ENCODE measurements around the gene ENOX1. TPM values are rescaled to one million over a fixed set of nuclear protein-coding genes. Genes with fewer than 3 reads are reported as not detected.

ENOX1 gene
- polyA plus RNA-seq, 2 of the 4 experiments (the other 2 are of a cell fraction), result 0.28 to 0.41 TPM

DNA sequence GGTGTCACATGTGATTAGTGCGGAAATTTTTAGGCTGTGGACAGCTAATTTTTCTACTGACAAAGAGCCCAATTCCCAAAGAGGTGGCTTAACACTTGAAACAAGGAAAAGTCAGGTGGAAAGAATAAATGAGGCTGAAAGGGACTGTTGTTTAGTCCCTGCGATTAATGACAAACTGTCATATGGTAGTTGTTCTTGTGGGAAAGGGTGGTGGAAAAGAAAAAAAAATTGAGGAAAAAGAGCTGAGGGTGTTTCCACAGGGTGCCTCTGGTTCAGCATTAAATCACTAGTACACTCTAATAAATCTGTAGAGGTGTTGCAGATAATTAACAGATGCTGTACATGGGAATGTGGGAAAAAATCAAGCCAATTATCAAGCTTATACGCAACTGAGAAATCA is 462.6 kb downstream of the ENOX1 start (continued):
- TF ChIP-seq EHF (CRISPR knock-in tag; IDR thresholded peaks at IDR 0.05), result no peak

DNA sequence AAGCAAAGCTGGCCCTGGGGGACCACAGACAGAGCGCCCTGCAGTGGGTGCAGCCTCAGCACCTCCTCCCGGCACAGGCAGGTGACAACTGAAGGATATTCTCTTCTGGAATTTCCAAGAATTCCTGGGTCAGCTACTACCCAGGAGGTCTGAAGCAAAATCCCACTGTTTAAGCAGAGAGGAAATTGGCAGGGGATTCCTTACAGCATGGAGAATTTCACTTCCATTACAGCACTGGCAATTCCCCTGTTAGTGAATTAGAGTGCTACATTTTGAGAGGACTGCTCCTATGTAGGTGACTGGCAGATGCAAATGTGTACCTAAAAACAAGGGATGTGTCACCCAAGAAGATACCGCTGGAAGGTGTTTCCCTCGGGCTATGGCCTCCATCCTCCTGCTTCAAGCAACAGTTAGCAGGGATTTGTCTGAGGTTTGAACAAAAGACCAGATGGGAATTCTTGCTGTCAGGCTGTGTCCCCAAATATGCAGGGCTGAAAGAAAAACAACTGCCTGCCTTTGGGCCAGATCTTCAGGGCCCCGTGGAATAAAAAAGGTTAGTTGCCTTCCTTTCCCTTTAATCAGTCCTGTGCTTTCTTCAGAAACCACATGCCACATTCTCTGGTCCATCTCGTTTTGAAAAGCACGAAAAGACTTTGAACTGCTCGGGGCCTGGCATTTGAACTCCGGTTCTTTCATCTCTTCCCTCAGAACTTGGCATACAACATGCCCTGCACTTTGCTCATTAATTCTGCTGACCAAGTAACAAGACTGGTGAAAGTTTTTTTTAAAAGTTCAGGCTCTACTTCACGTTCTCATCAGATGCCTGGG is 466.9 kb downstream of the ENOX1 start:
- Histone ChIP-seq H3K9me3 (no peaks in the 10 kb centered on the region), H3K27ac (no peak overlapping the region), H3K4me1 (no peaks in the 10 kb centered on the region), H3K4me3 (no peak overlapping the region), H3K4me2 (no peak overlapping the region)
- TF ChIP-seq KDM5A (IDR thresholded peaks at IDR 0.05), result no peak
- TF ChIP-seq, protein P1, sequence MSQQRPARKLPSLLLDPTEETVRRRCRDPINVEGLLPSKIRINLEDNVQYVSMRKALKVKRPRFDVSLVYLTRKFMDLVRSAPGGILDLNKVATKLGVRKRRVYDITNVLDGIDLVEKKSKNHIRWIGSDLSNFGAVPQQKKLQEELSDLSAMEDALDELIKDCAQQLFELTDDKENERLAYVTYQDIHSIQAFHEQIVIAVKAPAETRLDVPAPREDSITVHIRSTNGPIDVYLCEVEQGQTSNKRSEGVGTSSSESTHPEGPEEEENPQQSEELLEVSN (IDR thresholded peaks at IDR 0.05; ENCODE audit: borderline replicate concordance, low read depth), result no peak
- no peak for TF ChIP-seq RARB (CRISPR knock-in tag; IDR thresholded peaks at IDR 0.05)
- TF ChIP-seq FOXS1 (CRISPR knock-in tag; IDR thresholded peaks at IDR 0.05), result no peak
- no peak for TF ChIP-seq ZSCAN20 (CRISPR knock-in tag; IDR thresholded peaks at IDR 0.05)
- TF ChIP-seq HOXB5 (CRISPR knock-in tag; IDR thresholded peaks at IDR 0.05), result no peak
- TF ChIP-seq EHMT2 (IDR thresholded peaks at IDR 0.05; ENCODE audit: low read depth), result no peak
- TF ChIP-seq NFE2L2 (conservative IDR thresholded peaks at IDR 0.05; ENCODE audit: low read length), result no peak
- 64% methylated on average over 10 of the region's 10 CpGs for WGBS (ENCODE audit: missing lambda C conversion rate)
- ChIA-PET CTCF (no interaction called here), POLR2A (no interaction called here)
- DNase-seq (ENCODE audit: low read depth in 1 of 2, low spot score in 1 of 2), result no peak
- ATAC-seq, result no peak
- no peak for FAIRE-seq

DNA sequence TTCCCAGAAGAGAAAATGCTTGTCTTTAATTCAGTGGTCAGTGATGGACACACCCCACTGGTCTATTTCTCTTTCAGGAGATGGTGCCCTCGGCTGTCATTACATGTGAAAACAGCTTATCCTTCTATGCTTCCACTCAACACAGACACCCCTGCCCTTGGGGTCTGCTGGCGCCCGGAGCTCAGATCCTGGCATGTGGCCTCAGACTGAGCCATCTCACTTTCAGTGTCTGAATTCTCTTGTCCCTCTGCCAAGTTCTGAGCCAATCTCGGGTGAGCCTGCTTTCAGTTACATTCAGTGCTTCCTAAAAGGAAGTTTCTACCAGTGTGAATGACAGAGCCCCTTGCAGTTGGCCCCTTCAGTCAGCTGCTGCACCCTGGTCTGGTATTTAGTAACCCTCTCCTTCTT is 469.8 kb downstream of the ENOX1 start:
- CTCF ChIA-PET, result interaction anchor here (2.2 kb wide), 1 partner anchor 9 kb away, joined by 5 read pairs; no protein-coding TSS in a partner anchor
- H3K9me3 ChIP-seq, result no peaks in the 10 kb centered on the region
- WGBS (ENCODE audit: missing lambda C conversion rate), result 57% methylated on average over 4 of the region's 4 CpGs
- no peaks in the 10 kb centered on the region for H3K4me1 ChIP-seq
- no peak overlapping the region for H3K4me2 ChIP-seq
- no peak for ATAC-seq
- no peak for TF ChIP-seq BHLHE40 (IDR thresholded peaks at IDR 0.05; ENCODE audit: low read depth, low read length)
- DNase-seq (ENCODE audit: low read depth in 1 of 2, low spot score in 1 of 2), result no peak
- no peak overlapping the region for H3K4me3 ChIP-seq
- H3K27ac ChIP-seq, result no peak overlapping the region
- FAIRE-seq, result no peak
- POLR2A ChIA-PET, result no interaction called here

DNA sequence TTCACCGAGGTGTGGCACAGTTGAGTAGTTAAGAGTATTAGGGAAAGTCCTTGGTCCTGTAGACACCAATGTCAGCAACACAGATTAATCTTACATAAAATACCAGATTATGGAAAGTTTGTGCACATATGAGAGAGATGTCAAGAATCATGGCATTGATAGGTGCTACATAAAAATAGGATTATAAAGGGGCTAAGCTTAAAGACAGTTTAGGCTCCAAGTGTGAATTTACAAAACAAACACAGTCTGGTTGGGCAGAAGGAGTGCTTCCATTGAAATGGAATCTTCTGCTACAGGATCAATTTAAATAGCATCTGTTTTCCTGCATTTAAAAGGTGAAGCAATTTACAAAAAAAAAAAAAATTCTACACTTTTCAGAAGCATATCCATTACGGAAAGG is 470.5 kb downstream of the ENOX1 start:
- Histone ChIP-seq H3K4me1 (no peaks in the 10 kb centered on the region), H3K4me2 (no peak overlapping the region), H3K27ac (no peak overlapping the region), H3K4me3 (no peak overlapping the region), H3K9me3 (no peaks in the 10 kb centered on the region)
- 77% methylated on average over 2 of the region's 2 CpGs for WGBS (ENCODE audit: missing lambda C conversion rate)
- FAIRE-seq (no peak), ATAC-seq (no peak), DNase-seq (ENCODE audit: low read depth in 1 of 2, low spot score in 1 of 2) (no peak)
- CTCF ChIA-PET, result interaction anchor here (2.2 kb wide), 1 partner anchor 10 kb away, joined by 5 read pairs; no protein-coding TSS in a partner anchor
- TF ChIP-seq CHD2 (IDR thresholded peaks at IDR 0.05; ENCODE audit: low read length, partially characterized antibody), result no peak
- TF ChIP-seq EHMT2 (IDR thresholded peaks at IDR 0.05; ENCODE audit: low read depth), result no peak
- no peak for TF ChIP-seq HDAC2 (IDR thresholded peaks at IDR 0.05)
- no peak for TF ChIP-seq BHLHE40 (IDR thresholded peaks at IDR 0.05; ENCODE audit: low read depth, low read length)
- TF ChIP-seq, protein P2, sequence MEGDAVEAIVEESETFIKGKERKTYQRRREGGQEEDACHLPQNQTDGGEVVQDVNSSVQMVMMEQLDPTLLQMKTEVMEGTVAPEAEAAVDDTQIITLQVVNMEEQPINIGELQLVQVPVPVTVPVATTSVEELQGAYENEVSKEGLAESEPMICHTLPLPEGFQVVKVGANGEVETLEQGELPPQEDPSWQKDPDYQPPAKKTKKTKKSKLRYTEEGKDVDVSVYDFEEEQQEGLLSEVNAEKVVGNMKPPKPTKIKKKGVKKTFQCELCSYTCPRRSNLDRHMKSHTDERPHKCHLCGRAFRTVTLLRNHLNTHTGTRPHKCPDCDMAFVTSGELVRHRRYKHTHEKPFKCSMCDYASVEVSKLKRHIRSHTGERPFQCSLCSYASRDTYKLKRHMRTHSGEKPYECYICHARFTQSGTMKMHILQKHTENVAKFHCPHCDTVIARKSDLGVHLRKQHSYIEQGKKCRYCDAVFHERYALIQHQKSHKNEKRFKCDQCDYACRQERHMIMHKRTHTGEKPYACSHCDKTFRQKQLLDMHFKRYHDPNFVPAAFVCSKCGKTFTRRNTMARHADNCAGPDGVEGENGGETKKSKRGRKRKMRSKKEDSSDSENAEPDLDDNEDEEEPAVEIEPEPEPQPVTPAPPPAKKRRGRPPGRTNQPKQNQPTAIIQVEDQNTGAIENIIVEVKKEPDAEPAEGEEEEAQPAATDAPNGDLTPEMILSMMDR (IDR thresholded peaks at IDR 0.05), result no peak
- no peak for TF ChIP-seq EHF (CRISPR knock-in tag; IDR thresholded peaks at IDR 0.05)
- TF ChIP-seq KDM5A (IDR thresholded peaks at IDR 0.05), result no peak
- TF ChIP-seq MAZ (IDR thresholded peaks at IDR 0.05; ENCODE audit: borderline replicate concordance, low read depth, low read length), result no peak
- no peak for TF ChIP-seq NFE2L2 (conservative IDR thresholded peaks at IDR 0.05; ENCODE audit: low read length)
- TF ChIP-seq ZFP36 (IDR thresholded peaks at IDR 0.05; ENCODE audit: borderline replicate concordance, partially characterized antibody), result no peak
- POLR2A ChIA-PET, result no interaction called here
